GM18499 (cell line): ENCODE measurements around the gene SLC25A13.
"Not testable (repeated sequence)": the region's sequence is repeated elsewhere in the genome, so short reads cannot be mapped to it uniquely, and the experiment has no call there.

Experiments used
- ATAC-seq: cut with Tn5 transposase; IDR thresholded peaks from one replicate; pipeline ENCODE4 v1.9.1; 2021; ENCODE audit warnings: moderate number of reproducible peaks; ENCODE audit not compliant: insufficient read depth, unreplicated experiment

Gene SLC25A13

DNA sequence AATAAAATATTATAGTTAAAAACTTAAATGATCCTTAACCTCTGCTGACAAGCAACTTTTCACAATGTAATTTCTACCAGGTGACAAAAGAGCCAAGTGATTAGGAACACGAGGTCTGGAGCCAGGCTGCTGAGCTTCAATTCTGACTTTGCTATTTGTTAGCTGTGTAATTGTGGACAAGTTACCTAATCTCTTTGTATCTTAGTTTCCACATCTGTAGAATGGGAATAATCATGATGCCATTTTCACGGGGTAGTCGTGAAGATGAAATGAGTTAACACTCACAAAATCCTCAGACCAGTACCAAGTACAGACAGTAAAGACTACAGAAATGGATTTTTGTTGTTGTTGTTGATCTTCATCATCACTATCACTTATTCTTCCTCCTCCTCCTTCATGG, 144.5 kb downstream of the SLC25A13 start:
- no peak for ATAC-seq

DNA sequence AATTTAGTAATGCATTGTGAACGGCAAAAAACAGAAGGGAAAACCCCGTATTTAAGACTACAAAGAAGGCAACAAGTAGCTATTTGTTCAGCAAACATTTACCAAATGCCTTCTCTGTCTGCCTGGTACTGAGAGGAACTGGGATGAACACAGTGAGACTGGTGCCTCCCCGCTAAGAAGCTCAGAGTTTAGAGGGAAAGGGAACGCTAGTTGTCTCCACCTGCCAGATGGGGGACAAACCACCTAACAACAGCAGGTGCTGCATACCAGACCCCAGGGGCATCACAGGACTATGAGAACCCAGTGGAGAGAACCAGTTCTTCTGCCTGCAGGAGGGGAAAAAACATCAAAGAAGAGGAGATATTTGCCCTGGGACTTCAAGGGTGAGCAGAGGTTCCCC, 147.1 kb downstream of the SLC25A13 start:
- ATAC-seq = no peak

- ATAC-seq = no peak
These were observed 148.1 kb downstream of the SLC25A13 start for GRCh38 chr7:96173781-96174180.

DNA sequence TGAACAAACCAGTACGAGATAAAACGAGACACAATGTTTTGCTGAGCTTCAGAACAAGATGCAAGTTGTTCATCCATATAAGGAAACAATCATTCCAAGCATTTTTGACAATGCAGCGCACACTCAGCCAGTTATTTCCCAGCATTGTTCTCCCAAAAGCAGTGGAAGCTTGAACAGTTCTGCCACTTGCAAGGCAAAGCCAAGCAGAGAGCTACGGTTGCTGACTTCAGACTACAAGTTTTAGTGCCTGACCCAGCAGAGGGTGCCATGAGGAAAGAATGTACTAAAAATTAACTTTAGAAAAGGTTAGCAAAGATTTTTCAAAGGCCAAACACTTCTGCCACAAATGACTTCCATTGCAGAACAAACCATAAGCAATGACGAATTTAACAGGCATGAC, 152.5 kb downstream of the SLC25A13 start:
- ATAC-seq = no peak

GRCh38 chr7:96167424-96167823, 154.5 kb downstream of the SLC25A13 start:
- ATAC-seq = no peak

DNA sequence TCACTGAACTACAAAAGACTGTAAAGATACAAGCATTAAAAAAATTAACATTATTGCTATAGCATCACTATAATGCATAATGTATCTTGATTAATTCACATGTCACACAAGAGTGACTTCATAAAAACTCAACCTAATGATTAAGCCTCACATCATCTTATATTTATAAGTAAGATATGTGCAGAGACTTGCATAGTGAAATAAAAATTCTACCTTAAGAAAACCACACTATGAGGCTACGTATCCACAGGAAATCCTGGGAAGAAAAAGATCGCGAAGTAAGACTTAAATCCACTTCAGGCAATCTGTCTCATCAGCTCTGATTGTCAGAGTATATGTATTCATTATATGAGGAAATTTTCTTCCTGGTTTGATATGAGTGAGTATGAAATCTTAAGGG, 160.0 kb downstream of the SLC25A13 start:
- ATAC-seq = no peak

GRCh38 chr7:96157856-96158255, 164.0 kb downstream of the SLC25A13 start:
- ATAC-seq = no peak

- ATAC-seq = not testable (repeated sequence)
These were observed 167.4 kb downstream of the SLC25A13 start for GRCh38 chr7:96154506-96154905.

DNA sequence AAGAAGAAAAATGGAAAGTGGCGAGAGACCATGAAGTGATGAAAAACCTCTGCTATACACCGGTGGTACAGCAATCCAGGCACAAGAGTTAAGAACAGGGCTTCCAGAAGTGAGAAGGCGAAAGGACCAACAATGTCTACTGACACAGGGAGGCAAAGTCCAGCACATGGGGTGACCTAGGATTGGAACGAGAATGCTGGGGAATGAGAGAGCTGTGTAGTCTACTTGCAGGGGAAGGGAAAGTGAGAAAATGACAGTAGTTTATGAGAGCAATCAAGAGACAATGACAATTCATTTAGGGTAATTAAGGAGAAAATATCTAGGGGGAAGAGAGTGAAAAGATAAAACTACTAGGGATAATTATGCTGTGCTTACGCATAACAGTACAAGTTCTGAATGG, 169.2 kb downstream of the SLC25A13 start:
- no peak for ATAC-seq

- ATAC-seq = no peak
These were observed 170.0 kb downstream of the SLC25A13 start for GRCh38 chr7:96151889-96152288.

DNA sequence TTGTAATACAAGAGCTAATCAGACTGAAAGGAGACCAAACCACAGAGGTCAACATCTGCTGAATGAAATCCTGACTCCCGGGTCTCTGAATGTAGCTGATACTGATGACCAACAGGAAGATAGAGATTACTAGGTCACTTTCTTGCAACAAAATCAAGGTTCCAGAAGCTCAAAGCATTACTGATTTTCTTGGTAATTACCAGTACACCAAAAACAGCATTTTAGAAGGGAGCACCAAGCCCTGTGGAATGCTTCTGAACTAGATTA, 177.7 kb downstream of the SLC25A13 start:
- no peak for ATAC-seq

DNA sequence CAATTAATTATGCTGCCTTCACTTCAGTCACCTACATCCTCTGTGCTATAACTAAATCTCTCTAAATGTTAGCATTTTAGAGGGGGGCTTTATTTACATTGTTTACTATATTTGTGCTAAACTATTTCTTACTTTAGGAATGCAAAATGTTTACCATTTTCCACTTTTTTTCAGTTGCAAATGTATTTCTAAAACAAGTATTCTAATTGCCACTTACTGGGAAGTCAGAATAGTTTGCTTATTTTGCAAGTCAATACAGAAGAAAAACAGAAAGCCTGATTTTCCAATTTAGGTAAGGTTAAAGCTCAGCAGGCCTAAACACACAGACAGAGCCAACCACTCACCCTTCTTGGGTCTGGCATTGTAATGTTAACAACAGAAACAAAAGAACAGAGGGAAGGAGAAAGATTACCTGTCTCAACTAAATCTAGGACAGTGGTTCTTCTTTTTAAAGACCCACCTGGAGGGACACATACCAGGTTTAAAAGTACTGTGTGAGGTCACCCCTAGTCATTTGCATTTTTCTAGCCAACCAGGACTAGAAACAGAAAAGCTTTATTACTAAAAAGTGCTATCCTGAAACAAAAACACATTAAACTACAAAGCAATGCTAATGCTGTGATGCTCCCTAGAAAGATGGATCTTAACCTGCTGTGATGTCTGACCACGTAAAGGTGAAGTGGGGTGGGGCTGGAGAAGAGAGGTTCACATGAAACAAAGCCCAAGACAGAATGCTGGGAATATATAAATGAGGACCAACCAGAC, 178.2 kb downstream of the SLC25A13 start:
- no peak for ATAC-seq

DNA sequence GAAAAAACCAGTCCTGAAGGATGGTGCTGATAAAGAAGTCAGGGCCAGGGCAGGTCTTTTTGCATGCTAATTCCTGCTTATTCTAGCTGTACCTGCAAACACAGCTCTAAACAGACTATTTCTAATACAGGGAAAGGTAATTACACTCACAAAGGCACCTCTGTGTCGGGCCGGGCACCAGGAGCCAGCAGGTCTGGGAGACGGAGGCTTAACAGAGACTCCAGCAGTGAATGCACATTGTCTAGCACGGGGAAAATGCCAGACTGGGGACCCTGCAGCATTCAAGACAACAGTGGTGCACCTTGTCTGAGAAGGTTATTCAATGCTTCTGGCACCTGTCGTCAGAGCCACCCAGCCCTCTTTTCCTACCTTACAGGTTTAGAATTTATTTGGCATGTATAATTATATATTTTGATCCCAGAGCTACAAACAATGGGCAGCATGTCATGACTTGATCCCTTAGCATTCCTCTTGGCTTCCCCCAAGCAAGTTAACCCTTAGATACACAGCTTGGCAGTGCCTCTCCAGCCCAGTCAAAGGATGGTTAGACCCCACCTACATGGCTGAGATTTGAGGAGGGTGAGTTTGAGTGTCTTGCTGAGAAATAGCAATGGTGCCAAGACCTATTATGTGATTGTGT, 185.2 kb downstream of the SLC25A13 start:
- ATAC-seq = no peak

GRCh38 chr7:96135241-96135640, 186.7 kb downstream of the SLC25A13 start:
- no peak for ATAC-seq

DNA sequence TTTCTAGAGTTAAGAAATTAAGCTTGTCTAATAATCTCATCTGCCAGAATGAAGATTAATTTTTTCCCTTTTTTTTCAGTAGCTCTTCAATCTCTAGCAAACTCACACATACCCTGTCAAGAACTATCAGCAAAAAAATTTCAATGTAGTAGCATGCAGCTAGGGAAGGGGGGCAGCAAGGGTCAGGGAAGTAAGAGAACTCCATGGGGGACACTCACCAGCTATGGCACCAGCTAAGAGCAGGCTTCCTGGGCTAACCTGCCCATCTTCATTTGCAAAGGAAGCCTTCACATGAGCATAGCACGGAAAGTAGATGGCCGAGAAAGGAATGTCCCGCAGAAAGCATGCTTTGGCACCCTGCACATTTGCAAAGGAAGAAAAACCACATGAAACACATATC, 190.4 kb downstream of the SLC25A13 start:
- no peak for ATAC-seq

- no peak for ATAC-seq
These were observed 194.2 kb downstream of the SLC25A13 start for GRCh38 chr7:96127746-96128145.

DNA sequence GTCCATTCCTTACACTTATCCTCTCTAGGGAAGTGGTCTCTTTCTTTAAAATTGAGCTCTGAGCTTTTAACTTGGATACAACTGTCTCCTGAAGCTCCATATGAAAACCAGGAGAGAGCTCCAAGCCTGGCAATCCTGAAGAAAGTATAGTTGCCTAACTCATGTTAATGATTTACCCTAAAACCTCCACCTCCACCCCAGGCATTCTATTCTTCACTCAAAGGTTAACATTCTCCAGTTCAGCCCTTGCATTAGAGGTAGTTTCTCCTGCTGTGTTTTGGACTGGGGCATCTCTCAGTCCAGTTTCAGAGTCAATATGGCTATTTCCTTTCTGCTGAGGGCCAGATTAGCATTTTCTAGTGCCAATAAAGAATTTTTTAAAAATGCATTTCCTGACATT, 195.5 kb downstream of the SLC25A13 start:
- no peak for ATAC-seq

GRCh38 chr7:96122746-96123145, 199.2 kb downstream of the SLC25A13 start:
- no peak for ATAC-seq

DNA sequence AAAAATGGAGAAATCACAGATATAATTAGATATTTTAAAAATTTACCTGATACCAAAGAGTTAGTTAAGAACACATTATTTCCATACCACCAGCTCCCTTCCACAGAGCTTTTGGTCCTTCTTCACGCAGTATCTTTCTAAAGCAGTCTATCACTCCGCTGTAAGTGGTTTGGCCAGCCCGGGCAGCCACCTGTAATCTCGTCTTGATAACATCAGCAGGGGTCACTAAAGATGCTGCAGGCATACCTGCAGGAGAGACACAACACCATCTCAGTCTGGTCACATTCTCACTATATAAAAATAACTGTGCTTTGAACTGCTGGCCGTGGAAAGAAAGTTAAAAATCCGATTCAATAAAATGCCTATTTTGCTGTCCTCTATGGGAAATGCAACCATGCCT, 200.1 kb downstream of the SLC25A13 start:
- ATAC-seq = no peak

DNA sequence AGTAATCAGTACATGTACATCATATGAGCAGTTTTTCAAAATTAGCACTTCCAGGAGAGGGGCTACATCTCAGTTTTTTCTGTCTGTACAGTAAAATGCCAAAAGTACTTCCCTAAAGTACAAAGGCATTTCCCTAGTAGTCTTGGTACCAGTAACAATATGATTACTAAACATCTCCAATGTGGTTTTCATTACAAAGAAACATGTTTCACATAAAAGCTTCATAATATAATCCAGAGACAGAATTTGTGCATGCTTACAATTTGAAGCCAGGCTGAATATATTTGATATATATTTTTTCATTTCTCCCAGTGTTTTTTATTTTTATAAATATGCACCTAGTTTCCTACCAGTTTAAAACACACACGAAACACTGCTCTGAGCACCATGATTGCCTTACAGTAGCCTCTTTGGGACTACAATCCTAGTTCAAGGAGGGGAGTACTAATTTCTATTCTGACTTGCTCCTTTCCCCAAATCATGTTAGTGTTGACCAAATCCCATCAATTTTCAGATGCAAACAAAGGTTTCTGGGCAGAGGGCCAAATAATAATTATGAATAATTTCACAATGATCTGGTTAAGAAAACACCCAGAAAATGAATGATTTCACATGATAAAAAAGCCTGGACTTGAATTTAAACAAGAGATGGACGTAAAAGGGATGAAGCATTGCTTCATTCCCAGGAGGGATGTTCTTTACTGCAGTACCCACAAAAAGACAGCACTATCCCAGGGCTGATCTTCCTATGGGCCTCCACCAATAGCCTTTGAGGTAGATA, 201.3 kb downstream of the SLC25A13 start:
- no peak for ATAC-seq

DNA sequence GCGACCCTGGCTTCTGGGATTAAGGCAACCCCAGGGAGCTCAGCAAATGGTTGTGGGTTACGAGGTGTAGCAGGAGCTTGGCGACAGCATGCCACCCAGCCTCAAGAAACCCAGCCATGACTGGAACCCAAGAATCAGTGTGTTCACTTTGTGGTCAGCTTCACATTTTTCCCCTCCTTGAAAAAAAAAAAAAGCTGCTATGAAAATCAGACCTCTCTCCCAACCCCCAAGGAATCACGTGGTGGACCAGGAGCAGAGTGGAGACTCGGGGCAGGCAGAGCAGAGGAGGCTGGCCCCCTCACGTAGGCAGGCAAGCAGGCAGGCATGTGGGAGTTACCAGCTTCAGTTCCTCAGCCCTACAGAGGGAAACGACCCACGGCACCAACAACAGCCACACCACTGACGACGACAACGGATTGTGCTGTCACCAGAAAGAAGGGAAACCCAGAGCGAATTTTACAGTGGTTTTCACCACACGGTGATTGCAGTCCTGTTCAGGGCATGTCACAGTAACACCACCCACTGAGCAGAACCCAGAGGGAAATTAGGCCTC, 203.4 kb downstream of the SLC25A13 start:
- ATAC-seq = no peak
